Spleen (tissue), 11 donors: ENCODE measurements around the gene KCTD5. TPM values are rescaled to one million over a fixed set of nuclear protein-coding genes. Genes with fewer than 3 reads are reported as not detected.

Experiments used
- DNase-seq: peaks from one replicate; pipeline ENCODE4 v3.0.0-alpha.2; 2020
- H3K27ac ChIP-seq, 8 donors: fragments of 200-600 bp; sonication (generic) in 7 of 8; 1 replicate in 4 of 8; 2 replicates in 4 of 8; pipeline versions ENCODE4 v1.5.0 to v1.8.0; 2016 to 2021; ENCODE audit warnings: inconsistent platforms in 4 of 8, mild to moderate bottlenecking in 4 of 8, moderate library complexity in 1 of 8
- H3K27me3 ChIP-seq, 7 donors: fragments of 200-600 bp; sonication (generic) in 6 of 7; replicated peaks in 1 of 7; 1 replicate in 4 of 7; 2 replicates in 3 of 7; pipeline versions ENCODE4 v1.5.0 to v1.8.0; 2016 to 2021; ENCODE audit warnings: inconsistent platforms in 3 of 7, mild to moderate bottlenecking in 1 of 7
- H3K36me3 ChIP-seq, 6 donors: fragments of 200-600 bp; sonication (generic) in 5 of 6; 1 replicate in 4 of 6; 2 replicates in 2 of 6; pipeline versions ENCODE4 v1.5.0 to v1.8.0; 2016 to 2021; ENCODE audit warnings: inconsistent platforms in 2 of 6
- H3K4me1 ChIP-seq, 6 donors: fragments of 200-600 bp; sonication (generic) in 5 of 6; 1 replicate in 3 of 6; 2 replicates in 3 of 6; pipeline versions ENCODE4 v1.5.0 to v1.8.0; 2016 to 2021; ENCODE audit warnings: inconsistent platforms in 3 of 6
- H3K4me3 ChIP-seq, 8 donors: fragments of 200-600 bp; sonication (generic) in 7 of 8; 1 replicate in 4 of 8; 2 replicates in 4 of 8; pipeline versions ENCODE4 v1.5.0 to v1.8.0; 2016 to 2021; ENCODE audit warnings: inconsistent platforms in 4 of 8, mild to moderate bottlenecking in 4 of 8, moderate library complexity in 2 of 8
- H3K9me3 ChIP-seq, 8 donors: fragments of 200-600 bp; sonication (generic) in 7 of 8; 1 replicate in 4 of 8; 2 replicates in 4 of 8; pipeline versions ENCODE4 v1.5.0 to v1.8.0; 2016 to 2021; ENCODE audit warnings: inconsistent platforms in 4 of 8
- CTCF ChIP-seq, 11 experiments: fragments of 200-600 bp in 7 of 11; fragments of 450-650 bp in 4 of 11; sonication (generic) in 4 of 11; IDR thresholded peaks in 8 of 11; conservative IDR thresholded peaks in 3 of 11; 1 replicate in 7 of 11; 2 replicates in 4 of 11; pipeline versions ENCODE4 v1.4.0 to v1.8.0; 2016 to 2021; ENCODE audit warnings: antibody characterized with exemption in 11 of 11, inconsistent platforms in 4 of 11, mild to moderate bottlenecking in 1 of 11
- POLR2A ChIP-seq, 3 donors: fragments of 450-650 bp; IDR thresholded peaks; one replicate each; pipeline ENCODE4 v1.5.1; 2017; ENCODE audit warnings: antibody characterized with exemption in 3 of 3, mild to moderate bottlenecking in 1 of 3
- POLR2AphosphoS5 ChIP-seq, 3 donors: sonication (generic); formaldehyde crosslinking; IDR thresholded peaks; one replicate each; pipeline ENCODE4 v1.5.1; 2017; ENCODE audit warnings: antibody characterized with exemption in 3 of 3
- WGBS, 5 donors: extraction: QIAGEN DNeasy Blood & Tissue Kit in 3 of 5; methylation state at CpG; one replicate each; pipeline versions ENCODE4 v1.1.5 to v1.1.7; 2013 to 2018; 5-methylcytosine and 5-hydroxymethylcytosine counted together
- intact Hi-C: fragments of 100-400 bp; cut with DNase I; formaldehyde crosslinking; loops from one replicate; pipeline ENCODE4 v1.15.0; 2023; ENCODE audit warnings: low total_unique reads
- polyA plus RNA-seq, 3 donors: library from polyadenylated mRNA; stranded (reverse); fragments of 200-250 nt; gene quantifications; one replicate each; pipeline ENCODE4 v1.2.1, GENCODE V29; 2013
- total RNA-seq, 7 donors: library from RNA; depleted of rRNA in 3 of 7; stranded (reverse); fragments of >200 nt in 3 of 7; fragmentation: NEBNext Ultra II Directional in 4 of 7; extraction: Animal tissue kit (Norgen Biotek cat#: 25700) in 4 of 7; gene quantifications; one replicate each; pipeline versions ENCODE4 v1.1.0 to v1.2.1, GENCODE V29; 2016 to 2021
- donor health status: healthy with polysubstance abuse.
- donor health status: DM: no; HTN: no; CAD: no; lungs with moderate emphysema.
- donor health status: DM: no; HTN: no; CAD: no.
- donor health status: Bipolar disorder and iron deficiency.
- donor health status: healthy.
- donor health status: DM: no; HTN: no; CAD: no.
- donor health status: DM: yes; HTN: yes; CAD: no.

KCTD5 gene
- total and polyA plus RNA-seq, 10 donors = 13.1 to 32.1 (median 26.5) TPM

- Histone ChIP-seq H3K4me3 (no peak overlapping the region), H3K9me3 (no peaks in the 10 kb centered on the region), H3K4me1 (no peaks in the 10 kb centered on the region), H3K36me3 (peaks cover 0 to 82% (median 77%) of the 10 kb centered on the region in 6 donors), H3K27ac (no peak overlapping the region), H3K27me3 (no peaks in the 10 kb centered on the region)
- DNase-seq = no peak
- intact Hi-C loops = no loop called here
- WGBS, 5 donors = 84 to 93% (median 91%) methylated on average over 28 to 32 of the region's 32 CpGs
- TF ChIP-seq POLR2A (IDR thresholded peaks at IDR 0.05) (no peak), POLR2AphosphoS5 (IDR thresholded peaks at IDR 0.05) (peak in 1 of 3 donors; percentile 3)
Observed at GRCh38 chr16:2698965-2699750, 16.8 kb downstream of the KCTD5 start.

- no peak for DNase-seq
- H3K27ac ChIP-seq = no peak overlapping the region
- intact Hi-C loops = no loop called here
- H3K36me3 ChIP-seq = peaks cover 0 to 91% (median 85%) of the 10 kb centered on the region in 6 donors
- no peak overlapping the region for H3K4me3 ChIP-seq
- 91 to 96% (median 92%) methylated on average over 16 to 28 of the region's 28 CpGs for WGBS, 5 donors
- H3K9me3 ChIP-seq = no peaks in the 10 kb centered on the region
- H3K27me3 ChIP-seq = no peaks in the 10 kb centered on the region
- TF ChIP-seq POLR2A (IDR thresholded peaks at IDR 0.05) (no peak), CTCF (IDR thresholded peaks at IDR 0.05 in 8 of 11, conservative IDR thresholded peaks at IDR 0.05 in 3 of 11) (no peak), POLR2AphosphoS5 (IDR thresholded peaks at IDR 0.05) (peak in 1 of 3 donors; percentile 17)
- H3K4me1 ChIP-seq = no peaks in the 10 kb centered on the region
Observed at GRCh38 chr16:2699791-2700600, 17.7 kb downstream of the KCTD5 start.

DNA sequence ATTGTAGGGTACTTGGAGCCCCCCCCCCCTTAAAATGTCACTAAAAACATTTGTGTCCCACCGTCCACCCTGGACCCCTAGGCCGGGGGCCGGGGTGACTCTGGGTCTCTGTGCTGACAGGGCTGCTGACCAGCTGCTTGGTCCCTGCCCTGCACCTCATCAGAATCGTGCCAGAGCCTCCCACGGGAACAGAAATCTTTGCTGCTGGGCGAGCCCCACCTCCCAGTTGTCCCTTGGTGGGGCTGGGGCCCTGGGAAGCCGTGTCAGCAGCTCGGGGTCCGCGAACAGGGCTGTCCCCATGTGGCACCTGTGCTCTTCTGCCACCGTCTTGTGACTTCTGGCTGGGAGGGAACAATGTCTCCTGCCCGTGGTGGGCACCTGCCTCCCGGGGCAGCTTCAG lies 18.5 kb downstream of the KCTD5 start:
- no peaks in the 10 kb centered on the region for H3K27me3 ChIP-seq
- TF ChIP-seq POLR2A (IDR thresholded peaks at IDR 0.05) = no peak
- no peak for TF ChIP-seq POLR2AphosphoS5 (IDR thresholded peaks at IDR 0.05)
- TF ChIP-seq CTCF (IDR thresholded peaks at IDR 0.05 in 8 of 11, conservative IDR thresholded peaks at IDR 0.05 in 3 of 11) = no peak
- 82 to 93% (median 86%) methylated on average over 8 to 13 of the region's 13 CpGs for WGBS, 5 donors
- H3K9me3 ChIP-seq = no peaks in the 10 kb centered on the region
- peaks cover 0 to 98% (median 93%) of the 10 kb centered on the region in 6 donors for H3K36me3 ChIP-seq
- no peak overlapping the region for H3K27ac ChIP-seq
- intact Hi-C loops = no loop called here
- no peak for DNase-seq
- no peak overlapping the region for H3K4me3 ChIP-seq
- no peaks in the 10 kb centered on the region for H3K4me1 ChIP-seq

DNA sequence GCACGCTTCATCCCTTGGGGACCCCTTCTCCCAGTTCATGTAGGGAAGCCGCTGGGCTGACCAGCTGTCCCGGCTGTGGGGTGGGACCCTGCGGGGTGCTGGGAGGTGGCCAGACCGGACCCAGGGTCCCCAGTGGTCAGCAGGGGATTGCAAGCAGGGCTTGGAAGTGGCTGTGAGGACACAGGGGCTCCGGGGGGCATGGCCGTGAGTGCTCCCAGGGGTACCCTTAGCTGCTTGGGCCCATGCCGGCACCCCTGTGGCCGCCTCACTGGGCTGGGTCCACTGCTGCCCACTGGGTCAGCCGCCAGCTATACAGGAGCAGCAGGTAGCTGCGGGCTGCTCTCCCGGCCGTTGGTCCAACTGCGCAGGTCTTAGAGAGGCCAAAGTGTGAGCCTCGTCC lies 18.9 kb downstream of the KCTD5 start:
- Histone ChIP-seq H3K27me3 (no peaks in the 10 kb centered on the region), H3K27ac (no peak overlapping the region), H3K4me3 (no peak overlapping the region), H3K36me3 (peaks cover 0 to 100% (median 98%) of the 10 kb centered on the region in 6 donors), H3K9me3 (no peaks in the 10 kb centered on the region), H3K4me1 (no peaks in the 10 kb centered on the region)
- no peak for DNase-seq
- intact Hi-C loops = no loop called here
- TF ChIP-seq POLR2AphosphoS5 (IDR thresholded peaks at IDR 0.05) (no peak), POLR2A (IDR thresholded peaks at IDR 0.05) (no peak), CTCF (IDR thresholded peaks at IDR 0.05 in 8 of 11, conservative IDR thresholded peaks at IDR 0.05 in 3 of 11) (no peak)
- 96 to 97% (median 97%) methylated on average over 11 to 15 of the region's 15 CpGs for WGBS, 5 donors
